HepG2 (cell line): Measurements from ENCODE around the gene GOLGB1. TPM values are rescaled to one million over a fixed set of nuclear protein-coding genes. Genes with fewer than 3 reads are reported as not detected.

Experiments
- ATAC-seq: fragments of 200-7000 bp; cut with Tn5 transposase; 3 replicates; pipeline ENCODE4 v1.9.1; 2020; ENCODE audit warnings: mild to moderate bottlenecking, moderate library complexity
- BruUV-seq: library from RNA; stranded (reverse); fragments of 400-500 nt; replicated peaks from 2 replicates; lab custom pipeline; 2021; lab: Mats Ljungman, UMichigan
- CTCF ChIA-PET: fragments of 300-600 bp; formaldehyde crosslinking; extraction: SDS; loops from one replicate; lab custom pipeline; 2021; ENCODE audit warnings: low total read pairs, inconsistent platforms, low intra/inter-chr PET ratio; lab: Yijun Ruan, JAX
- POLR2A ChIA-PET: fragments of 350-600 bp; sonication (Branson Sonifier 250); formaldehyde crosslinking; loops from one replicate; lab custom pipeline; 2020; ENCODE audit warnings: antibody characterized with exemption, inconsistent platforms; lab: Yijun Ruan, JAX
- DNase-seq: peaks from one replicate; pipeline ENCODE4 v3.0.0-alpha.2; 2015; ENCODE audit warnings: low spot score
- FAIRE-seq: peaks from 3 replicates; lab custom pipeline; 2011; peaks lifted over from hg19 to GRCh38; lab: Jason Lieb, UNC
- H2AFZ ChIP-seq: one replicate; pipeline ENCODE4 v1.6.1; 2011; ENCODE audit warnings: low read length, inconsistent platforms
- H3K27ac ChIP-seq: fragments of 300-600 bp; 3 replicates; pipeline ENCODE4 v1.8.0; 2011; ENCODE audit warnings: mixed run types, mild to moderate bottlenecking, mixed read lengths, low read length, inconsistent platforms; ENCODE audit not compliant: insufficient read depth; ENCODE audit errors: extremely low read length
- H3K27me3 ChIP-seq, 2 experiments: fragments of 200-600 bp in 1 of 2; 2 replicates in 1 of 2; 3 replicates in 1 of 2; pipeline versions ENCODE4 v1.6.0 to v1.8.0; 2011; ENCODE audit warnings: low read length in 2 of 2, mild to moderate bottlenecking in 2 of 2, moderate library complexity in 2 of 2, inconsistent platforms in 1 of 2; ENCODE audit not compliant: insufficient read depth in 2 of 2, control insufficient read depth in 1 of 2
- H3K36me3 ChIP-seq, 2 experiments: fragments of 200-600 bp in 1 of 2; replicated peaks in 1 of 2; 2 replicates in 1 of 2; 3 replicates in 1 of 2; pipeline versions ENCODE4 v1.5.1 to v1.8.0; 2011; ENCODE audit warnings: low read length in 2 of 2, inconsistent platforms in 1 of 2; ENCODE audit not compliant: insufficient read depth in 2 of 2, control insufficient read depth in 1 of 2
- H3K4me1 ChIP-seq: 2 replicates; pipeline ENCODE4 v1.5.1; 2012; ENCODE audit warnings: low read length, inconsistent platforms; ENCODE audit not compliant: insufficient read depth
- H3K4me2 ChIP-seq: 2 replicates; pipeline ENCODE4 v1.6.0; 2011; ENCODE audit warnings: low read depth, low read length, inconsistent platforms
- H3K4me3 ChIP-seq, 3 experiments: fragments of 200-600 bp in 1 of 3; sonication (generic), shearing (Covaris generic) in 1 of 3; replicated peaks in 1 of 3; 2 replicates each; pipeline ENCODE4 v1.5.1; 2011 to 2016; ENCODE audit warnings: low read length in 3 of 3, inconsistent platforms in 2 of 3, low read depth in 2 of 3, mild to moderate bottlenecking in 2 of 3, control low read depth in 1 of 3, mixed read lengths in 1 of 3; ENCODE audit not compliant: insufficient read depth in 1 of 3
- H3K79me2 ChIP-seq: one replicate; pipeline ENCODE4 v1.6.1; 2011; ENCODE audit warnings: low read length, inconsistent platforms; ENCODE audit not compliant: insufficient read depth
- H3K9ac ChIP-seq: 2 replicates; pipeline ENCODE4 v1.6.0; 2011; ENCODE audit warnings: mild to moderate bottlenecking, low read depth, low read length, inconsistent platforms; ENCODE audit not compliant: insufficient read depth
- H3K9me3 ChIP-seq: 2 replicates; pipeline ENCODE4 v1.5.1; 2012; ENCODE audit warnings: mild to moderate bottlenecking, low read length
- H4K20me1 ChIP-seq: 2 replicates; pipeline ENCODE4 v1.6.0; 2011; ENCODE audit warnings: inconsistent platforms, mild to moderate bottlenecking, low read length, moderate library complexity; ENCODE audit not compliant: insufficient read depth
- NPAS2 ChIP-seq: sonication (generic); formaldehyde crosslinking; IDR thresholded peaks from 2 replicates; pipeline ENCODE4 v1.8.0; 2022; ENCODE audit warnings: mild to moderate bottlenecking, missing genetic modification reagents, borderline replicate concordance
- PRMT3 ChIP-seq: sonication (generic); formaldehyde crosslinking; IDR thresholded peaks from 2 replicates; pipeline ENCODE4 v1.8.1; 2022; ENCODE audit warnings: low read depth, mild to moderate bottlenecking, moderate library complexity, missing genetic modification reagents, borderline replicate concordance
- SIN3B ChIP-seq: fragments of 150-350 bp; IDR thresholded peaks from 2 replicates; pipeline ENCODE4 v1.6.1; 2014; ENCODE audit warnings: low read length
- TERF1 ChIP-seq: sonication (generic); formaldehyde crosslinking; IDR thresholded peaks from 2 replicates; pipeline ENCODE4 v1.8.0; 2022; ENCODE audit warnings: mild to moderate bottlenecking, missing genetic modification reagents, moderate library complexity
- TOPORS ChIP-seq: sonication (generic); formaldehyde crosslinking; IDR thresholded peaks from 2 replicates; pipeline ENCODE4 v1.8.0; 2023; ENCODE audit warnings: mild to moderate bottlenecking, missing genetic modification reagents
- UBTF ChIP-seq: sonication (generic); formaldehyde crosslinking; IDR thresholded peaks from 2 replicates; pipeline ENCODE4 v1.4.0; 2020; ENCODE audit warnings: mild to moderate bottlenecking, missing genetic modification reagents
- ZMYM2 ChIP-seq: sonication (generic); formaldehyde crosslinking; IDR thresholded peaks from 2 replicates; pipeline ENCODE4 v1.8.0; 2022; ENCODE audit warnings: mild to moderate bottlenecking, missing genetic modification reagents
- ZNF317 ChIP-seq: sonication (generic); formaldehyde crosslinking; IDR thresholded peaks from 2 replicates; pipeline ENCODE4 v1.5.0; 2020; ENCODE audit warnings: mild to moderate bottlenecking, missing genetic modification reagents
- ZNF570 ChIP-seq: sonication (generic); formaldehyde crosslinking; IDR thresholded peaks from 2 replicates; pipeline ENCODE4 v1.4.0; 2020; ENCODE audit warnings: mild to moderate bottlenecking, missing genetic modification reagents, borderline replicate concordance
- ZNF691 ChIP-seq: sonication (generic); formaldehyde crosslinking; IDR thresholded peaks from 2 replicates; pipeline ENCODE4 v1.4.0; 2020; ENCODE audit warnings: missing genetic modification reagents, low read depth, mild to moderate bottlenecking, borderline replicate concordance
- ZNF883 ChIP-seq: sonication (generic); formaldehyde crosslinking; IDR thresholded peaks from 2 replicates; pipeline ENCODE4 v1.5.1; 2020; ENCODE audit warnings: mild to moderate bottlenecking, missing genetic modification reagents; ENCODE audit errors: not compliant biosample characterization
- ZXDC ChIP-seq: sonication (generic); formaldehyde crosslinking; IDR thresholded peaks from 2 replicates; pipeline ENCODE4 v1.5.0; 2020; ENCODE audit warnings: mild to moderate bottlenecking, missing genetic modification reagents
- WGBS: methylation state at CpG from one replicate; pipeline ENCODE4 v1.1.6; 2017; ENCODE audit warnings: low lambda C conversion rate; 5-methylcytosine and 5-hydroxymethylcytosine counted together
- in situ Hi-C: cut with HindIII; loops from 2 replicates; pipeline ENCODE4 v1.10.0; 2017; ENCODE audit warnings: low pct_unique_long_range_greater_than_20kb; ENCODE audit not compliant: extremely low pct_ligation_motif_present
- intact Hi-C: fragments of 100-400 bp; cut with micrococcal nuclease; formaldehyde crosslinking; loops from one replicate; pipeline ENCODE4 v1.10.0; 2022; ENCODE audit not compliant: unreplicated experiment
- polyA plus RNA-seq, 8 experiments: library from polyadenylated mRNA; depleted of rRNA in 3 of 8; stranded (reverse) in 7 of 8; unstranded in 1 of 8; fragments of >200 nt; fragmentation: Illumina TruSeq in 4 of 8; extraction: Trizol in 4 of 8; gene quantifications; 2 replicates each; pipeline versions ENCODE4 v1.2.1 to v1.2.3, GENCODE V29; 2011 to 2016; ENCODE audit warnings: low read depth in 4 of 8, missing spikeins in 1 of 8, mixed read lengths in 1 of 8; ENCODE audit not compliant: insufficient read depth in 1 of 8
- total RNA-seq, 5 experiments: library from RNA; depleted of rRNA; stranded (reverse); fragments of >200 nt; fragmentation: Illumina TruSeq; extraction: Trizol; gene quantifications; 2 replicates each; pipeline ENCODE4 v1.2.3, GENCODE V29; 2016; ENCODE audit warnings: low read depth in 1 of 5
- TF ChIP-seq, protein P1 (sequence below): sonication (generic); formaldehyde crosslinking; IDR thresholded peaks from 2 replicates; pipeline ENCODE4 v1.4.0; 2020; ENCODE audit warnings: mild to moderate bottlenecking, missing genetic modification reagents

GOLGB1 gene
- total and polyA plus RNA-seq, 2 of the 13 experiments (the other 11 are each of a cell fraction or from before 2014, with no cell fraction given): 13.1 to 39.5 TPM

DNA sequence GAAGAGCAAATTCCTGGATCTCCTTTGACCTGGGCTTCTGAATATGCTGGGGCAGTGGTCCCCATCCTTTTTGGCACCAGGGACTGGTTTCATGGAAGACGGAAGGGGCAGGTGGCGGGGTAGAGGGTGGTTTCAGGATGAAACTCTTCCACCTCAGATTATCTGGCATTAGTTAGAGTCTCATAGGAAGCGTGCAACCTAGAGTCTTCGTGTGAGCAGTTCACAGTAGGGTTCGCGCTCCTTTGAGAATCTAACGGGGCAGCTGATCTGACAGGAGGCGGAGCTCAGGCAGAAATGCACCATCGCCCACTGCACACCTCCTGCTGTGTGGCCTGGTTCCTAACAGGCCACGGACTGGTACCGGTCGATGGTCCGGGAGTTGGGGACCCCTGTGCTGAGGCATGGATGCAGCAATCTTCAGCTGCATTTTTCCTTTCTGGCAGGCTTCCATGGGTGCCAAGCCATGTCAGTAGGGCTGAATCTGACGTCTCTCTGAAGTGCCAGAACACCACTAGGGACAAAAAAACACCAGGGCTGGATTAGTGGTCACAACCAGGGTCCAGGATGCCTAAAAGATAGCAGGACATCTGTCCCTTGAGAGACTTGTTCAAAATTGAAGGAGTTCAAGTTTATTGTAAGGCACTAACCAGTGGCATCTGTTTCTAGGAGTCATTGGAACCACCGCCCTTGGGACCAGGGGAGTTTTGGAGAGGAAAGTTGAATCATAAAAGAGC, 8.4 kb upstream of the GOLGB1 start (continued):
- TF ChIP-seq ZMYM2 (CRISPR knock-in tag) (no peak), TERF1 (no peak), ZXDC (CRISPR knock-in tag) (no peak), ZNF883 (CRISPR knock-in tag) (no peak), PRMT3 (CRISPR knock-in tag) (no peak), NPAS2 (CRISPR knock-in tag) (no peak)

DNA sequence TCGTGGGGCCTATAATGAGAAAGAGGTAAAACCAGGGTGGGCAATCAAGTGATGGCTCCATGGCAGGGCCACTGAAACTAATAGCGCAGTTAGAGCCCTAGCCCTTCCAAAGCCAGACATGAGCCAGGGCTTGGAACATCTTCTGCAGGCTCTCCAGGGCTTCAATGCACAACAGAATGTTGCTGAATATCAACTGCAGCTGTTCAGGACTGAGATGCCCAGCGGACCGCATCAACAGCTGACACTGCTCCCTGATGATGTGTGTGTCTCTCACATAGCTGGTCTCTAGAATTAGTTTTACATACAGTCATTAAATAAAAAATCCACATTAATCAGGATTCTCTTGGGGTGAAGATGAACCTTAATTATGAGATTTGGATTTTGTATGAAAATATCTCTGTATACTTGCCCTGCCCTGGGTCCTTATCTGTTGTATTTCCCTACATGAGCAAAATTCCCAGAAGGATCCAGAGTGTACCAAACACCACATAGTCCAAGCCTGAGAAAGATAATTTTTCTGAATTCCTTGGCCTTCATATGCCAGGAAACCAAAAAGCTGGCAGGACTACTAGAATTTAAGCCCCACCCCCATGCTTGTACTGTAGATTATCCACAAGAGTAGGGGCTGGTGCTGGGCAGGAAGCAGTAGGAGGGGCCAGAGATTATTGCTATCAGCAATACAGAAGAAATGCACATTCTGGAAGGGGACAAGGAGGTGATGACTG, 7.7 kb upstream of the GOLGB1 start:
- intact Hi-C loops: no loop called here
- ChIA-PET POLR2A (no interaction called here), CTCF (no interaction called here)
- H3K36me3 ChIP-seq: no peaks in the 10 kb centered on the region
- H2AFZ ChIP-seq: no peak overlapping the region
- no peak overlapping the region for H3K4me2 ChIP-seq
- FAIRE-seq (no peak), DNase-seq (no peak), ATAC-seq (no peak)
- H3K9ac ChIP-seq: no peak overlapping the region
- no peak overlapping the region for H3K27ac ChIP-seq
- no peaks in the 10 kb centered on the region for H3K9me3 ChIP-seq
- no TSS peak for BruUV-seq
- H4K20me1 ChIP-seq: no peaks in the 10 kb centered on the region
- no peak overlapping the region for H3K4me3 ChIP-seq
- peaks cover 15% of the 10 kb centered on the region for H3K4me1 ChIP-seq
- in situ Hi-C loops: no loop called here
- no peaks in the 10 kb centered on the region for H3K27me3 ChIP-seq
- 64% methylated on average over 4 of the region's 4 CpGs for WGBS
- no peaks in the 10 kb centered on the region for H3K79me2 ChIP-seq
- TF ChIP-seq ZNF570 (CRISPR knock-in tag): no peak
- no peak for TF ChIP-seq SIN3B
- no peak for TF ChIP-seq UBTF (CRISPR knock-in tag)
- TF ChIP-seq TOPORS (CRISPR knock-in tag): no peak
- TF ChIP-seq, protein P1, sequence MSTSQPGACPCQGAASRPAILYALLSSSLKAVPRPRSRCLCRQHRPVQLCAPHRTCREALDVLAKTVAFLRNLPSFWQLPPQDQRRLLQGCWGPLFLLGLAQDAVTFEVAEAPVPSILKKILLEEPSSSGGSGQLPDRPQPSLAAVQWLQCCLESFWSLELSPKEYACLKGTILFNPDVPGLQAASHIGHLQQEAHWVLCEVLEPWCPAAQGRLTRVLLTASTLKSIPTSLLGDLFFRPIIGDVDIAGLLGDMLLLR: no peak
- TF ChIP-seq ZNF317 (CRISPR knock-in tag): no peak
- TF ChIP-seq ZNF691 (CRISPR knock-in tag): no peak
